ENCODE data around the gene ADM2.

Gene ADM2

GRCh38 chr22:50473855-50474671 lies 7.3 kb upstream of the ADM2 start:
- Histone ChIP-seq H3K9me2 (replicated peaks; ENCODE audit: insufficient read depth, low read length) (no peaks in the 10 kb centered on the region), H3K79me2 (ENCODE audit: low read length) (peaks cover 56% of the 10 kb centered on the region), H3F3A (ENCODE audit: insufficient read depth, low read length) (peaks cover 21% of the 10 kb centered on the region), H3K4me3 (ENCODE audit: low read length) (peak overlapping the region; percentile 92), H3K9ac (ENCODE audit: low read length) (peak overlapping the region; percentile 68; the same call in 1 of the 2 replicates), H3K36me3 (replicated peaks; ENCODE audit: insufficient read depth, low read length) (no peaks in the 10 kb centered on the region), H3K27ac (ENCODE audit: low read length) (peak overlapping the region; percentile 16; the same call in 1 of the 2 replicates), H3K9me3 (replicated peaks; ENCODE audit: insufficient read depth, low read length) (no peaks in the 10 kb centered on the region), H2AFZ (ENCODE audit: low read length) (no peak overlapping the region), H3K4me1 (ENCODE audit: low read length) (peaks cover 48% of the 10 kb centered on the region), H3K4me2 (ENCODE audit: low read depth, low read length) (peak overlapping the region; percentile 88), H3K27me3 (replicated peaks; ENCODE audit: insufficient read depth, low read length) (peaks cover 5% of the 10 kb centered on the region; the same call in 1 of the 2 replicates), H4K20me1 (ENCODE audit: insufficient read depth, low read length) (peaks cover 4% of the 10 kb centered on the region; the same call in 1 of the 2 replicates)
- TF ChIP-seq EZH2 (optimal IDR thresholded peaks at IDR 0.05; ENCODE audit: low read depth, low read length) (no peak), EZH2phosphoT487 (IDR thresholded peaks at IDR 0.05; ENCODE audit: low read length) (no peak), CTCF (IDR thresholded peaks at IDR 0.05; ENCODE audit: low read length) (no peak)
- DNase-seq = no peak

GRCh38 chr22:50474710-50475651 lies 6.4 kb upstream of the ADM2 start, which contains the start of gene SBF1:
Gene SBF1 (minus strand): TSS chr22:50475035. CDS start chr22:50474840, 195 bp downstream.
- Histone ChIP-seq H3K27ac (ENCODE audit: low read length) (peak within 1 kb of the TSS; percentile 16; the same call in 1 of the 2 replicates), H3K36me3 (replicated peaks; ENCODE audit: insufficient read depth, low read length) (no peaks in the 10 kb centered on the region), H2AFZ (ENCODE audit: low read length) (peak within 1 kb of the TSS; percentile 84), H4K20me1 (ENCODE audit: insufficient read depth, low read length) (peaks cover 4% of the 10 kb centered on the region; the same call in 1 of the 2 replicates), H3K27me3 (replicated peaks; ENCODE audit: insufficient read depth, low read length) (peaks cover 9% of the 10 kb centered on the region), H3K9me3 (replicated peaks; ENCODE audit: insufficient read depth, low read length) (no peaks in the 10 kb centered on the region), H3K4me3 (ENCODE audit: low read length) (peak within 1 kb of the TSS; percentile 92), H3K4me1 (ENCODE audit: low read length) (peaks cover 41% of the 10 kb centered on the region), H3K9ac (ENCODE audit: low read length) (peak within 1 kb of the TSS; percentile 68), H3K79me2 (ENCODE audit: low read length) (peaks cover 47% of the 10 kb centered on the region), H3K9me2 (replicated peaks; ENCODE audit: insufficient read depth, low read length) (no peaks in the 10 kb centered on the region), H3F3A (ENCODE audit: insufficient read depth, low read length) (peaks cover 13% of the 10 kb centered on the region), H3K4me2 (ENCODE audit: low read depth, low read length) (peak within 1 kb of the TSS; percentile 88)
- peak; percentile 93 for DNase-seq
- TF ChIP-seq EZH2 (optimal IDR thresholded peaks at IDR 0.05; ENCODE audit: low read depth, low read length) (no peak), CTCF (IDR thresholded peaks at IDR 0.05; ENCODE audit: low read length) (no peak), EZH2phosphoT487 (IDR thresholded peaks at IDR 0.05; ENCODE audit: low read length) (no peak)

- H3K27me3 ChIP-seq (replicated peaks; ENCODE audit: insufficient read depth, low read length) = peaks cover 14% of the 10 kb centered on the region
- H3K4me1 ChIP-seq (ENCODE audit: low read length) = peaks cover 34% of the 10 kb centered on the region
- H3K9me2 ChIP-seq (replicated peaks; ENCODE audit: insufficient read depth, low read length) = no peaks in the 10 kb centered on the region
- no peaks in the 10 kb centered on the region for H3K9me3 ChIP-seq (replicated peaks; ENCODE audit: insufficient read depth, low read length)
- H3K9ac ChIP-seq (ENCODE audit: low read length) = peak overlapping the region; percentile 66
- TF ChIP-seq CTCF (IDR thresholded peaks at IDR 0.05; ENCODE audit: low read length) (no peak), EZH2phosphoT487 (IDR thresholded peaks at IDR 0.05; ENCODE audit: low read length) (no peak), EZH2 (optimal IDR thresholded peaks at IDR 0.05; ENCODE audit: low read depth, low read length) (no peak)
- peaks cover 7% of the 10 kb centered on the region for H3F3A ChIP-seq (ENCODE audit: insufficient read depth, low read length)
- no peak overlapping the region for H3K27ac ChIP-seq (ENCODE audit: low read length)
- peak overlapping the region; percentile 84 for H2AFZ ChIP-seq (ENCODE audit: low read length)
- no peak for DNase-seq
- H4K20me1 ChIP-seq (ENCODE audit: insufficient read depth, low read length) = peaks cover 4% of the 10 kb centered on the region; the same call in 1 of the 2 replicates
- H3K4me2 ChIP-seq (ENCODE audit: low read depth, low read length) = peak overlapping the region; percentile 86; the same call in 1 of the 2 replicates
- H3K4me3 ChIP-seq (ENCODE audit: low read length) = peak overlapping the region; percentile 68
- H3K79me2 ChIP-seq (ENCODE audit: low read length) = peaks cover 40% of the 10 kb centered on the region
- no peaks in the 10 kb centered on the region for H3K36me3 ChIP-seq (replicated peaks; ENCODE audit: insufficient read depth, low read length)
Measured at GRCh38 chr22:50475652-50476002, 5.7 kb upstream of the ADM2 start.
